Right ventricle myocardium inferior (tissue), 1 donor: ENCODE measurements around the gene IRX6. TPM values are rescaled to one million over a fixed set of nuclear protein-coding genes. Genes with fewer than 3 reads are reported as not detected.

ENCODE experiments used
- ATAC-seq: fragments of 200-7000 bp; cut with Tn5 transposase; one replicate; pipeline ENCODE4 v1.9.1; 2020; ENCODE audit warnings: mild to moderate bottlenecking, moderate library complexity
- DNase-seq: peaks from one replicate; pipeline ENCODE4 v3.0.0; 2021; ENCODE audit errors: missing footprints
- intact Hi-C: fragments of 100-400 bp; cut with DNase I; formaldehyde crosslinking; loops from one replicate; pipeline ENCODE4 v1.11.0; 2022
- long read RNA-seq: library from polyadenylated mRNA; unstranded; transcript quantifications from one replicate; pipeline ENCODE4 v2.0.0, GENCODE V29; 2021
- total RNA-seq: library from RNA; stranded (reverse); fragmentation: NEBNext Ultra II Directional; extraction: Animal tissue kit (Norgen Biotek cat#: 25700); gene quantifications from one replicate; pipeline ENCODE4 v1.2.1, GENCODE V29; 2021
- donor health status: DM: no; HTN: yes; CAD: no; lungs with severe emphysema.

IRX6 gene
- 0.57 TPM for total RNA-seq
- long read RNA-seq, partial matches to known transcripts, result 0 of 1 reads
- long read RNA-seq, other reads (novel, unspliced or antisense), result 1 of 1 reads

GRCh38 chr16:55323637-55324271 is at the start of gene IRX6:
TSS of gene IRX6 (plus strand) at chr16:55324203. CDS start at chr16:55325092, 889 bp downstream.
- intact Hi-C loops, result loop anchor here (5.0 kb wide), 1 partner anchor 386 kb away; no protein-coding TSS in a partner anchor
- peak; percentile 61 for ATAC-seq

GRCh38 chr16:55274391-55274790 is 49.6 kb upstream of the IRX6 start:
- intact Hi-C loops, result no loop called here
- ATAC-seq (no peak), DNase-seq (no peak)

More at GRCh38 chr16:55323637-55324271, at the start of gene IRX6:
- peak; percentile 72 for DNase-seq

- no peak for DNase-seq
- no peak for ATAC-seq
- intact Hi-C loops, result no loop called here
These were observed 48.8 kb upstream of the IRX6 start for GRCh38 chr16:55275167-55275566.

GRCh38 chr16:55275869-55276268 is 48.1 kb upstream of the IRX6 start:
- intact Hi-C loops, result no loop called here
- DNase-seq, result no peak
- no peak for ATAC-seq

- ATAC-seq (no peak), DNase-seq (no peak)
- intact Hi-C loops, result no loop called here
These were observed 46.5 kb upstream of the IRX6 start for GRCh38 chr16:55277536-55277935.

- DNase-seq (no peak), ATAC-seq (no peak)
- intact Hi-C loops, result no loop called here
These were observed 44.4 kb upstream of the IRX6 start for GRCh38 chr16:55279598-55279997.

- no peak for ATAC-seq
- intact Hi-C loops, result no loop called here
- no peak for DNase-seq
These were observed 43.4 kb upstream of the IRX6 start for GRCh38 chr16:55280587-55280986.

GRCh38 chr16:55282441-55282840 is 41.6 kb upstream of the IRX6 start:
- ATAC-seq, result no peak
- DNase-seq, result no peak
- intact Hi-C loops, result no loop called here

- DNase-seq (no peak), ATAC-seq (no peak)
- intact Hi-C loops, result no loop called here
These were observed 39.9 kb upstream of the IRX6 start for GRCh38 chr16:55283812-55284717.

- intact Hi-C loops, result no loop called here
- ATAC-seq (no peak), DNase-seq (no peak)
These were observed 39.3 kb upstream of the IRX6 start for GRCh38 chr16:55284718-55285099.

- intact Hi-C loops, result no loop called here
- DNase-seq (no peak), ATAC-seq (no peak)
These were observed 38.4 kb upstream of the IRX6 start for GRCh38 chr16:55285586-55285985.

GRCh38 chr16:55289353-55289752 is 34.6 kb upstream of the IRX6 start:
- no peak for ATAC-seq
- no peak for DNase-seq
- intact Hi-C loops, result no loop called here

- intact Hi-C loops, result no loop called here
These were observed 32.2 kb upstream of the IRX6 start for GRCh38 chr16:55291847-55292246.

GRCh38 chr16:55292491-55292890 is 31.5 kb upstream of the IRX6 start:
- DNase-seq (no peak), ATAC-seq (no peak)
- intact Hi-C loops, result no loop called here

More at GRCh38 chr16:55291847-55292246, 32.2 kb upstream of the IRX6 start:
- DNase-seq (no peak), ATAC-seq (no peak)

- DNase-seq (no peak), ATAC-seq (no peak)
- intact Hi-C loops, result no loop called here
These were observed 29.9 kb upstream of the IRX6 start for GRCh38 chr16:55294129-55294528.

- no peak for DNase-seq
- peak; percentile 64 for ATAC-seq
- intact Hi-C loops, result no loop called here
These were observed 29.1 kb upstream of the IRX6 start for GRCh38 chr16:55294931-55295342.

GRCh38 chr16:55297062-55297909 is 26.7 kb upstream of the IRX6 start:
- DNase-seq (no peak), ATAC-seq (no peak)
- intact Hi-C loops, result no loop called here

GRCh38 chr16:55297910-55298479 is 26.0 kb upstream of the IRX6 start:
- DNase-seq, result no peak
- ATAC-seq, result no peak
- intact Hi-C loops, result no loop called here
